ENCODE data around the gene KIF24.
"Not testable (repeated sequence)": the region's sequence is repeated elsewhere in the genome, so short reads cannot be mapped to it uniquely, and the experiment has no call there.

KIF24 gene

DNA sequence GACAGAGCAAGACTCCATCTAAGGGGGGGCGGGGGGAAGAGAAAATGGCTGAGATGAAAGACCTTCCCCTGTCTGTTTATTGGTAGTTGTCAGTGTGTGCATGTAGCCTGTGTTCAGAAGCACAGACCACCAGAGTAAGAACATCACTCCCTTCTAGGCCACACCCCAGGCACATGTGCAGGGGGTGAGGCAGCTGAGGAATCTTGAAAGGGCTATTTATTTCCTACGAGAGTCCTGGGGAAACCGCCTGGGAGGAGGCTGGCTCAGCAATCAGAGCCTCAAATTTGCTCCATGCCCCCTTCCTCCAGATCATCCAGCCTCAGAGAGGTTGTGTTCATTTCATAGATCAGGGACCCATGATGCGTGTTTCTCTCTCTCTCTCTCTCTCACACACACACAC, 40.6 kb upstream of the KIF24 start:
- TF ChIP-seq CTCF (IDR thresholded peaks at IDR 0.05) (no peak), ZFX (IDR thresholded peaks at IDR 0.05; ENCODE audit: borderline replicate concordance) (no peak)
- H3K27ac ChIP-seq = no peak overlapping the region

- H3K27ac ChIP-seq = not testable (repeated sequence)
Measured at GRCh38 chr9:34368796-34369195, 39.7 kb upstream of the KIF24 start.

GRCh38 chr9:34367751-34368410, 38.8 kb upstream of the KIF24 start:
- H3K27ac ChIP-seq = not testable (repeated sequence)

- TF ChIP-seq ZFX (IDR thresholded peaks at IDR 0.05; ENCODE audit: borderline replicate concordance) = no peak
Measured at GRCh38 chr9:34366365-34366764, 37.3 kb upstream of the KIF24 start.

GRCh38 chr9:34365282-34365681, 36.2 kb upstream of the KIF24 start:
- H3K27ac ChIP-seq = no peak overlapping the region
- TF ChIP-seq CTCF (IDR thresholded peaks at IDR 0.05) = no peak
- TF ChIP-seq ZFX (IDR thresholded peaks at IDR 0.05; ENCODE audit: borderline replicate concordance) = no peak

More at GRCh38 chr9:34366365-34366764, 37.3 kb upstream of the KIF24 start:
- no peak overlapping the region for H3K27ac ChIP-seq

- H3K27ac ChIP-seq = no peak overlapping the region
- TF ChIP-seq ZFX (IDR thresholded peaks at IDR 0.05; ENCODE audit: borderline replicate concordance) = no peak
Measured at GRCh38 chr9:34363619-34364351, 34.7 kb upstream of the KIF24 start.

- H3K27ac ChIP-seq = no peak overlapping the region
- no peak for TF ChIP-seq ZFX (IDR thresholded peaks at IDR 0.05; ENCODE audit: borderline replicate concordance)
- no peak for TF ChIP-seq CTCF (IDR thresholded peaks at IDR 0.05)
Measured at GRCh38 chr9:34362614-34363214, 33.6 kb upstream of the KIF24 start.

DNA sequence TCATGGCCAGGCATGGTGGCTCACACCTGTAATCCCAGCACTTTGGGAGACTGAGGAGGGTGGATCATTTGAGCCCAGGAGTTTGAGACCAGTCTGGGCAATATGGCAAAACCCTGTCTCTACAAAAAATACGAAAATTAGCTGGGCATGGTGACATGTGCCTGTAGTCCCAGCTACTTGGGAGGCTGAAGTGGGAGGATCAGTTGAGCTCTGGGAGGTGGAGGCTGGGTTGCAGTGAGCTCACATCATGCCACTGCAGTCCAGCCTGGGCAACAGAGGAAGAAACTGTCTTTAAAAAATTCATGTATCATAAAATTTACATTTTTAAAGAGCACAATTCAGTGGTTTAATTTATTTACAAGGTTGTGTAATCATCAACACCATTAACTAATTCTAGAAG, 23.9 kb upstream of the KIF24 start:
- H3K27ac ChIP-seq = not testable (repeated sequence)

DNA sequence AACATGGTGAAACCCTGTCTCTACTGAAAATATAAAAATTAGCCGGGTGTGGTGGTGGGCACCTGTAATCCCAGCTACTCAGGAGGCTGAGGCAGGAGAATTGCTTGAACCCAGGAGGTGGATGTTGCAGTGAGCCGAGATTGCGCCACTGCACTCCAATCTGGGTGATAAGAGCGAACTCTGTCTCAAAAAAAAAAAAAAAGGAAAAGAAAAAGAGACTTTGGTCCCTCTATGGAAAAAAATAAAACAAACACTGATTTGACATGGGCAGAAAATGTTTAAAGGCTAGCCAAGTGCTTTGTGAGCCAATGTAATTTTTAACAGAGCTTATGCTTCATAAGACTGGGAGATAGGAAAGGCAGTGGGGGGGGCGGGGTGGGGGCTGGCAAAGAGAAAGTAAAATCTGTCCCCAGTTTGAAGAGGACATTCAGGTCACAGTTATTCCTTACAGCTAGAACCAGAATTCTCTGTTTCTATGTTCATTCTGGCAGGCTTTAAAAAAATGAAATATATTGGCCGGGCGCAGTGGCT, 23.1 kb upstream of the KIF24 start:
- H3K27ac ChIP-seq = not testable (repeated sequence)

GRCh38 chr9:34349324-34349723, 20.3 kb upstream of the KIF24 start:
- no peak for TF ChIP-seq ZFX (IDR thresholded peaks at IDR 0.05; ENCODE audit: borderline replicate concordance)
- no peak for TF ChIP-seq CTCF (IDR thresholded peaks at IDR 0.05)
- H3K27ac ChIP-seq = no peak overlapping the region

All from 22Rv1 (cell line).